Nephron (organoid): ENCODE data around the gene UBTD1.

ENCODE experiments used
- H3K27ac Mint-ChIP-seq, 3 experiments: 2 replicates each; pipeline ENCODE4 v1.8.0; 2020; ENCODE audit warnings: mixed read lengths in 3 of 3, mild to moderate bottlenecking in 2 of 3, moderate library complexity in 1 of 3
- H3K27me3 Mint-ChIP-seq: 2 replicates; pipeline ENCODE4 v1.8.0; 2021; ENCODE audit warnings: low read depth, mild to moderate bottlenecking, moderate library complexity, mixed read lengths
- H3K36me3 Mint-ChIP-seq: 2 replicates; pipeline ENCODE4 v1.8.0; 2020; ENCODE audit warnings: low read depth, mixed read lengths
- H3K4me1 Mint-ChIP-seq: 2 replicates; pipeline ENCODE4 v1.8.0; 2020; ENCODE audit warnings: mixed read lengths
- H3K4me3 Mint-ChIP-seq, 3 experiments: 2 replicates each; pipeline ENCODE4 v1.8.0; 2020; ENCODE audit warnings: mild to moderate bottlenecking in 3 of 3, mixed read lengths in 3 of 3, moderate library complexity in 2 of 3
- H3K9me3 Mint-ChIP-seq: 2 replicates; pipeline ENCODE4 v1.8.0; 2020; ENCODE audit warnings: mixed read lengths
- CTCF ChIP-seq, 3 experiments: fragments of 200-600 bp; sonication (generic); IDR thresholded peaks; one replicate each; pipeline ENCODE4 v1.5.0; 2021; ENCODE audit warnings: antibody characterized with exemption in 3 of 3; ENCODE audit not compliant: unreplicated experiment in 3 of 3

The UBTD1 gene

GRCh38 chr10:97580421-97581367, 82.0 kb downstream of the UBTD1 start:
- H3K4me3 Mint-ChIP-seq = no peak overlapping the region
- H3K27me3 Mint-ChIP-seq = peaks cover 5% of the 10 kb centered on the region
- no peaks in the 10 kb centered on the region for H3K36me3 Mint-ChIP-seq
- no peak for TF ChIP-seq CTCF (IDR thresholded peaks at IDR 0.05; ENCODE audit: unreplicated experiment in 3 of 3)
- no peaks in the 10 kb centered on the region for H3K9me3 Mint-ChIP-seq
- H3K27ac Mint-ChIP-seq = peak overlapping the region in 1 of 3 experiments; percentile 41
- peaks cover 9% of the 10 kb centered on the region for H3K4me1 Mint-ChIP-seq

- H3K9me3 Mint-ChIP-seq = no peaks in the 10 kb centered on the region
- no peak for TF ChIP-seq CTCF (IDR thresholded peaks at IDR 0.05; ENCODE audit: unreplicated experiment in 3 of 3)
Observed at GRCh38 chr10:97582169-97582568, 83.4 kb downstream of the UBTD1 start.

GRCh38 chr10:97583476-97583875, 84.8 kb downstream of the UBTD1 start:
- Mint-ChIP-seq H3K9me3 (no peaks in the 10 kb centered on the region), H3K36me3 (no peaks in the 10 kb centered on the region), H3K4me3 (no peak overlapping the region)

More at GRCh38 chr10:97582169-97582568, 83.4 kb downstream of the UBTD1 start:
- H3K27me3 Mint-ChIP-seq = peaks cover 5% of the 10 kb centered on the region
- no peaks in the 10 kb centered on the region for H3K36me3 Mint-ChIP-seq
- H3K4me1 Mint-ChIP-seq = peaks cover 9% of the 10 kb centered on the region
- H3K4me3 Mint-ChIP-seq = no peak overlapping the region
- H3K27ac Mint-ChIP-seq = peak overlapping the region in 1 of 3 experiments; percentile 97

GRCh38 chr10:97584060-97584797, 85.5 kb downstream of the UBTD1 start, which contains the start of gene HOGA1:
Gene HOGA1, plus strand, starts transcription at chr10:97584389. Its CDS starts 315 bp downstream, at chr10:97584704.
- H3K27ac Mint-ChIP-seq = peak within 1 kb of the TSS; percentile 96 to 97 (median 97)
- peak within 1 kb of the TSS; percentile 45 to 84 (median 80) for H3K4me3 Mint-ChIP-seq
- no peak for TF ChIP-seq CTCF (IDR thresholded peaks at IDR 0.05; ENCODE audit: unreplicated experiment in 3 of 3)
- H3K4me1 Mint-ChIP-seq = peaks cover 9% of the 10 kb centered on the region
- H3K9me3 Mint-ChIP-seq = no peaks in the 10 kb centered on the region
- no peaks in the 10 kb centered on the region for H3K36me3 Mint-ChIP-seq
- H3K27me3 Mint-ChIP-seq = no peaks in the 10 kb centered on the region

More at GRCh38 chr10:97583476-97583875, 84.8 kb downstream of the UBTD1 start:
- Mint-ChIP-seq H3K4me1 (peaks cover 9% of the 10 kb centered on the region), H3K27me3 (peaks cover 4% of the 10 kb centered on the region), H3K27ac (peak overlapping the region; percentile 96 to 97 (median 97))
- TF ChIP-seq CTCF (IDR thresholded peaks at IDR 0.05; ENCODE audit: unreplicated experiment in 3 of 3) = no peak

GRCh38 chr10:97584798-97585438, 86.2 kb downstream of the UBTD1 start:
- no peaks in the 10 kb centered on the region for H3K27me3 Mint-ChIP-seq
- H3K4me1 Mint-ChIP-seq = peaks cover 9% of the 10 kb centered on the region
- H3K9me3 Mint-ChIP-seq = no peaks in the 10 kb centered on the region
- H3K4me3 Mint-ChIP-seq = peak overlapping the region; percentile 45 to 84 (median 80)
- peak overlapping the region; percentile 96 to 97 (median 97) for H3K27ac Mint-ChIP-seq
- no peak for TF ChIP-seq CTCF (IDR thresholded peaks at IDR 0.05; ENCODE audit: unreplicated experiment in 3 of 3)
- no peaks in the 10 kb centered on the region for H3K36me3 Mint-ChIP-seq
